Progenitor cell of endocrine pancreas (in vitro differentiated cells): ENCODE data around the gene SLC41A3. TPM values are rescaled to one million over a fixed set of nuclear protein-coding genes. Genes with fewer than 3 reads are reported as not detected.

Experiments
- DNase-seq: peaks from one replicate; pipeline ENCODE4 v3.0.0; 2021; ENCODE audit warnings: low spot score; ENCODE audit not compliant: unreplicated experiment
- H3K27ac Mint-ChIP-seq: 2 replicates; pipeline ENCODE4 v1.8.0; 2021; ENCODE audit warnings: mild to moderate bottlenecking, moderate library complexity, mixed read lengths
- H3K27me3 Mint-ChIP-seq: 2 replicates; pipeline ENCODE4 v1.8.0; 2021; ENCODE audit warnings: mixed read lengths
- H3K36me3 Mint-ChIP-seq: 2 replicates; pipeline ENCODE4 v1.8.0; 2022; ENCODE audit warnings: mixed read lengths; ENCODE audit not compliant: insufficient read depth
- H3K4me1 Mint-ChIP-seq: 2 replicates; pipeline ENCODE4 v1.8.0; 2021; ENCODE audit warnings: low read depth, mixed read lengths
- H3K4me3 Mint-ChIP-seq: 2 replicates; pipeline ENCODE4 v1.8.0; 2021; ENCODE audit warnings: low read depth, mild to moderate bottlenecking, moderate library complexity, mixed read lengths
- H3K9me3 Mint-ChIP-seq: 2 replicates; pipeline ENCODE4 v1.8.0; 2021; ENCODE audit warnings: low read depth, mixed read lengths
- CTCF ChIP-seq: fragments of 200-600 bp; sonication (generic); IDR thresholded peaks from one replicate; pipeline ENCODE4 v1.5.0; 2021; ENCODE audit warnings: antibody characterized with exemption, mild to moderate bottlenecking; ENCODE audit not compliant: unreplicated experiment
- total RNA-seq: library from RNA; stranded (reverse); gene quantifications from 2 replicates; pipeline ENCODE4 v1.2.1, GENCODE V29; 2021

The SLC41A3 gene
- total RNA-seq, 1 donor from 2014 or later: 62.4 TPM

GRCh38 chr3:126102011-126102410 lies 18.1 kb upstream of the SLC41A3 start:
- Mint-ChIP-seq H3K27me3 (no peaks in the 10 kb centered on the region), H3K9me3 (peaks cover 1% of the 10 kb centered on the region), H3K4me1 (no peaks in the 10 kb centered on the region), H3K36me3 (no peaks in the 10 kb centered on the region), H3K4me3 (no peak overlapping the region), H3K27ac (no peak overlapping the region)
- no peak for DNase-seq
- no peak for TF ChIP-seq CTCF

GRCh38 chr3:126101521-126101982 lies 17.6 kb upstream of the SLC41A3 start:
- no peak overlapping the region for H3K4me3 Mint-ChIP-seq
- no peak overlapping the region for H3K27ac Mint-ChIP-seq
- no peak for DNase-seq
- no peaks in the 10 kb centered on the region for H3K4me1 Mint-ChIP-seq
- no peaks in the 10 kb centered on the region for H3K27me3 Mint-ChIP-seq
- H3K36me3 Mint-ChIP-seq: peaks cover 2% of the 10 kb centered on the region
- TF ChIP-seq CTCF: no peak
- H3K9me3 Mint-ChIP-seq: peaks cover 6% of the 10 kb centered on the region

- no peaks in the 10 kb centered on the region for H3K27me3 Mint-ChIP-seq
- peaks cover 2% of the 10 kb centered on the region for H3K36me3 Mint-ChIP-seq
- no peak for TF ChIP-seq CTCF
- no peak overlapping the region for H3K27ac Mint-ChIP-seq
- no peak for DNase-seq
- peaks cover 9% of the 10 kb centered on the region for H3K9me3 Mint-ChIP-seq
- no peaks in the 10 kb centered on the region for H3K4me1 Mint-ChIP-seq
- no peak overlapping the region for H3K4me3 Mint-ChIP-seq
These were observed 16.8 kb upstream of the SLC41A3 start for GRCh38 chr3:126100634-126101301.

GRCh38 chr3:126100269-126100633 lies 16.3 kb upstream of the SLC41A3 start:
- Mint-ChIP-seq H3K27ac (no peak overlapping the region), H3K36me3 (peaks cover 2% of the 10 kb centered on the region), H3K27me3 (no peaks in the 10 kb centered on the region), H3K4me3 (no peak overlapping the region), H3K4me1 (no peaks in the 10 kb centered on the region), H3K9me3 (peaks cover 12% of the 10 kb centered on the region)
- DNase-seq: no peak
- no peak for TF ChIP-seq CTCF

- no peaks in the 10 kb centered on the region for H3K4me1 Mint-ChIP-seq
- H3K36me3 Mint-ChIP-seq: peaks cover 2% of the 10 kb centered on the region
- H3K27ac Mint-ChIP-seq: no peak overlapping the region
- H3K4me3 Mint-ChIP-seq: no peak overlapping the region
- no peaks in the 10 kb centered on the region for H3K27me3 Mint-ChIP-seq
- H3K9me3 Mint-ChIP-seq: peaks cover 24% of the 10 kb centered on the region
- no peak for DNase-seq
- no peak for TF ChIP-seq CTCF
These were observed 14.5 kb upstream of the SLC41A3 start for GRCh38 chr3:126098391-126098858.
